Neural cell (in vitro differentiated cells): ENCODE results near the gene SLCO2A1. TPM values are rescaled to one million over a fixed set of nuclear protein-coding genes. Genes with fewer than 3 reads are reported as not detected.
A peak's percentile ranks its signal among the peaks of the same experiment; 100 is the strongest.

Experiments used
- H2AFZ ChIP-seq: fragments of 200-600, 300-800 bp; sonication (generic), shearing (Covaris generic); 2 replicates; pipeline ENCODE4 v1.6.0; 2014; ENCODE audit warnings: low read depth, mild to moderate bottlenecking, antibody characterized with exemption, low read length, moderate library complexity
- H3F3A ChIP-seq: fragments of 200-600 bp; shearing (Covaris generic); 2 replicates; pipeline ENCODE4 v1.6.1; 2016; ENCODE audit warnings: mild to moderate bottlenecking, moderate library complexity, mixed read lengths, antibody characterized with exemption, low read length; ENCODE audit not compliant: insufficient read depth, poor library complexity, severe bottlenecking
- H3K27ac ChIP-seq: fragments of 200-600, 300-800 bp; sonication (generic), shearing (Covaris generic); 2 replicates; pipeline ENCODE4 v1.5.1; 2014; ENCODE audit warnings: mild to moderate bottlenecking, low read length, moderate library complexity
- H3K27me3 ChIP-seq: fragments of 300-800, 200-600 bp; sonication (generic), shearing (Covaris generic); 2 replicates; pipeline ENCODE4 v1.6.0; 2014; ENCODE audit warnings: mild to moderate bottlenecking, low read depth, low read length, moderate library complexity; ENCODE audit not compliant: insufficient read depth
- H3K36me3 ChIP-seq: fragments of 300-800, 200-600 bp; sonication (generic), shearing (Covaris generic); 2 replicates; pipeline ENCODE4 v1.5.1; 2014; ENCODE audit warnings: mild to moderate bottlenecking, antibody characterized with exemption, low read length, moderate library complexity; ENCODE audit not compliant: insufficient read depth
- H3K4me2 ChIP-seq: fragments of 300-800, 200-600 bp; sonication (generic), shearing (Covaris generic); 2 replicates; pipeline ENCODE4 v1.6.0; 2014; ENCODE audit warnings: mild to moderate bottlenecking, low read length
- H3K4me3 ChIP-seq: fragments of 300-800, 200-600 bp; sonication (generic), shearing (Covaris generic); 2 replicates; pipeline ENCODE4 v1.5.1; 2014; ENCODE audit warnings: mild to moderate bottlenecking, low read length, moderate library complexity
- H3K79me2 ChIP-seq: fragments of 200-600 bp; shearing (Covaris generic); replicated peaks from 2 replicates; pipeline ENCODE4 v1.6.0; 2014; ENCODE audit warnings: mild to moderate bottlenecking, low read length, moderate library complexity; ENCODE audit not compliant: insufficient read depth
- H3K9ac ChIP-seq: fragments of 300-800, 200-600 bp; sonication (generic), shearing (Covaris generic); 2 replicates; pipeline ENCODE4 v1.6.1; 2016; ENCODE audit warnings: mild to moderate bottlenecking, low read length, mixed read lengths
- H3K9me2 ChIP-seq: fragments of 200-600 bp; shearing (Covaris generic); 2 replicates; pipeline ENCODE4 v1.6.1; 2016; ENCODE audit warnings: mild to moderate bottlenecking, low read length, mixed read lengths; ENCODE audit not compliant: insufficient read depth
- H3K9me3 ChIP-seq: fragments of 200-600, 300-800 bp; sonication (generic), shearing (Covaris generic); 2 replicates; pipeline ENCODE4 v1.6.1; 2016; ENCODE audit warnings: mild to moderate bottlenecking, mixed run types, low read length, moderate library complexity, mixed read lengths
- H4K20me1 ChIP-seq: fragments of 200-600 bp; shearing (Covaris generic); 2 replicates; pipeline ENCODE4 v1.6.1; 2016; ENCODE audit warnings: mild to moderate bottlenecking, mixed run types; ENCODE audit not compliant: insufficient read depth
- EP300 ChIP-seq: fragments of 450-650 bp; conservative IDR thresholded peaks from 2 replicates; pipeline ENCODE4 v1.6.1; 2014; ENCODE audit warnings: antibody characterized with exemption, mild to moderate bottlenecking, moderate library complexity; ENCODE audit not compliant: poor library complexity, severe bottlenecking
- MXI1 ChIP-seq: fragments of 450-650 bp; conservative IDR thresholded peaks from 2 replicates; pipeline ENCODE4 v1.6.1; 2014; ENCODE audit warnings: antibody characterized with exemption, mild to moderate bottlenecking; ENCODE audit not compliant: poor library complexity, severe bottlenecking
- RAD21 ChIP-seq: fragments of 450-650 bp; conservative IDR thresholded peaks from 2 replicates; pipeline ENCODE4 v1.6.1; 2014; ENCODE audit warnings: antibody characterized with exemption, mild to moderate bottlenecking, moderate library complexity
- SMC3 ChIP-seq: fragments of 450-650 bp; conservative IDR thresholded peaks from 2 replicates; pipeline ENCODE4 v1.6.1; 2014; ENCODE audit warnings: antibody characterized with exemption, mild to moderate bottlenecking, moderate library complexity; ENCODE audit not compliant: poor library complexity
- TAF1 ChIP-seq: IDR thresholded peaks from 2 replicates; pipeline ENCODE4 v1.6.1; 2012; ENCODE audit warnings: low read depth
- polyA plus RNA-seq: library from polyadenylated mRNA; depleted of rRNA; stranded (reverse); fragments of >200 nt; gene quantifications from 2 replicates; pipeline ENCODE4 v1.2.3, GENCODE V29; 2014
- TF ChIP-seq, protein P1 (sequence below): fragments of 450-650 bp; IDR thresholded peaks from 2 replicates; pipeline ENCODE4 v1.5.1; 2014; ENCODE audit warnings: antibody characterized with exemption, mild to moderate bottlenecking, moderate library complexity; ENCODE audit not compliant: poor library complexity, severe bottlenecking
- TF ChIP-seq, protein P2 (sequence below): IDR thresholded peaks from 2 replicates; pipeline ENCODE4 v1.6.1; 2012; ENCODE audit warnings: borderline replicate concordance

SLCO2A1 gene
- polyA plus RNA-seq, 1 donor from 2014 or later = not detected

DNA sequence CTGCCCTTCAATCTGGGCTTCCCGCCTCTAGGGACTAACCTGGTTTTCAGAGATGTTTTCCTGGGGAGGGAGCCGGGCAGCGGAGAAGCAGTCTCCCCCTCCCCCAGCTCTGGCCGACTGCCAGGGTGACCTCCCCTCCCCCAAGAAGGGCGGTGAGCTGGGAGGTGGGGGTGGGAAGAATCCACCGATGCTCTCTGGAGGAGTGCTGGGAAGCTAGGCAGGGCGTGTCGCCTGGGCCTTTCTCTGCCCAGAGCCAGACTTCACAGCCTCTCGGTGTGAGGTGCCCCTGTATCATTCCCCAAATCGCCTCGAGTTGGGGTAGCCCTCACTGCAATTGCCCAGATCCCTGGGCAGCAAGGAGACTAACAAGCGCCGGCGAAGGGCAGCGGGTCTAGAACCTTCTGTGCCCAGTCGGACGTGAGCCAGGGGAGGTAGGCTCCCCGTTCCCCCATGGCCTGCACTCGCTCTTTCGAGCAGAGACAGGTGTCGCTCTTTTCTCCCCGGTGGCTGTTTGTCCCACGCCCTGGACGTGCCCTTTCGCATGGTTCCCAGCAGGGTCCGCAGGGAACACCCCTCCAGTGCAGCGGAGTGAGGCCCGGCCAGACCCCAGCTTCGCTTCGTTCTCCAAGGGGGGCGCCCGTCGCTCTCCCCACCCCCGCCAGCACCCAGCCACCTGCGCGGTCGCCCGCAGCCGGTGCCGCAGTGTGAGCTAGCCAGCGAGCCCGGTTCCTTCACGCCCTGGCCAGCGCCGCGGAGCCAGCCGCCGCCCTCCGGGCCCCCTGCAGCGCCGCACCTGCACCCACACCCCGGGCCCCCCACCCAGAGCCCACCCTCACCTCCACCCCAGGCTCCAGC lies 135.1 kb downstream of the SLCO2A1 start:
- peak overlapping the region; percentile 98 for H3K4me2 ChIP-seq
- peak overlapping the region; percentile 27 for H2AFZ ChIP-seq
- H3K79me2 ChIP-seq = peaks cover 39% of the 10 kb centered on the region
- no peaks in the 10 kb centered on the region for H3K9me2 ChIP-seq
- TF ChIP-seq EP300 (no peak), RAD21 (no peak), MXI1 (no peak), TAF1 (peak; percentile 7), SMC3 (no peak)
- TF ChIP-seq, protein P1, sequence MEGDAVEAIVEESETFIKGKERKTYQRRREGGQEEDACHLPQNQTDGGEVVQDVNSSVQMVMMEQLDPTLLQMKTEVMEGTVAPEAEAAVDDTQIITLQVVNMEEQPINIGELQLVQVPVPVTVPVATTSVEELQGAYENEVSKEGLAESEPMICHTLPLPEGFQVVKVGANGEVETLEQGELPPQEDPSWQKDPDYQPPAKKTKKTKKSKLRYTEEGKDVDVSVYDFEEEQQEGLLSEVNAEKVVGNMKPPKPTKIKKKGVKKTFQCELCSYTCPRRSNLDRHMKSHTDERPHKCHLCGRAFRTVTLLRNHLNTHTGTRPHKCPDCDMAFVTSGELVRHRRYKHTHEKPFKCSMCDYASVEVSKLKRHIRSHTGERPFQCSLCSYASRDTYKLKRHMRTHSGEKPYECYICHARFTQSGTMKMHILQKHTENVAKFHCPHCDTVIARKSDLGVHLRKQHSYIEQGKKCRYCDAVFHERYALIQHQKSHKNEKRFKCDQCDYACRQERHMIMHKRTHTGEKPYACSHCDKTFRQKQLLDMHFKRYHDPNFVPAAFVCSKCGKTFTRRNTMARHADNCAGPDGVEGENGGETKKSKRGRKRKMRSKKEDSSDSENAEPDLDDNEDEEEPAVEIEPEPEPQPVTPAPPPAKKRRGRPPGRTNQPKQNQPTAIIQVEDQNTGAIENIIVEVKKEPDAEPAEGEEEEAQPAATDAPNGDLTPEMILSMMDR = peak; percentile 35
- peak overlapping the region; percentile 96 for H3K4me3 ChIP-seq
- H4K20me1 ChIP-seq = no peaks in the 10 kb centered on the region
- H3K9ac ChIP-seq = peak overlapping the region; percentile 94
- no peaks in the 10 kb centered on the region for H3K36me3 ChIP-seq
- peak overlapping the region; percentile 44 for H3K27ac ChIP-seq
- H3F3A ChIP-seq = no peaks in the 10 kb centered on the region
- no peaks in the 10 kb centered on the region for H3K27me3 ChIP-seq
- no peaks in the 10 kb centered on the region for H3K9me3 ChIP-seq

DNA sequence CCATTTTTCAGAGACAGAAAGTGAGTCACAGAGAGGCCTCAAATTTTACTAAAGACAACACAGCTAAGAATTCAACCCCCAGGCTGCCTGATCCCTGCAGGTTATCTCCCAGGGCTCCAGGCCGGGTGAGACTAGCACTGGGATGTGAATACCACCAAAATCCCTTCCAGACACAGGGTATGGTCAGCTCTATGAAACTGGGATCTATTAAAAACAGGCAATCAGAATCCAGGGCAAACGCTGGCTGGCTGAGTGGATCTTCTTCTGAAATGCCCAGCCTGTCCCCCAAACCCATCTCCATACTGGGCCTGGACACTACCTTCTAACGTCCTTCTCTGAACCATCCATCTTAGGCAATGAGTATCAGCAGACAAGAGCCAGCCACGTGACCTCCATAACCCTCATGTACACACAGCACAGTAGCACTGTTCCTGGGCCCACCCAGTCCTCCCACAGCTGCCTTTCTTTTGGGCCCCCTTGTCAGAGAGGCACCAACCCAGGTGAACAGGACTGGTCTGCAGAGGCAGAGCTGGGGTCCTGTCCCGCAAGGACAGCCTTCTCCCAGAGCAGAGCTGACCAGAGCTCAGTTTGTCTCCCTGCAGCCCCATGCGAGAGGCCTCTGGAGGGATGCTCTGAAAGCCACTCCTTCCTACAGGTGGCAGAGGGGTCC lies 135.9 kb downstream of the SLCO2A1 start:
- Histone ChIP-seq H4K20me1 (no peaks in the 10 kb centered on the region), H3K9me3 (no peaks in the 10 kb centered on the region), H3K79me2 (peaks cover 39% of the 10 kb centered on the region), H3K9me2 (no peaks in the 10 kb centered on the region), H3K27me3 (no peaks in the 10 kb centered on the region), H2AFZ (no peak overlapping the region), H3F3A (no peaks in the 10 kb centered on the region), H3K36me3 (no peaks in the 10 kb centered on the region), H3K4me2 (peak overlapping the region; percentile 98), H3K27ac (no peak overlapping the region), H3K4me3 (peak overlapping the region; percentile 96), H3K9ac (peak overlapping the region; percentile 94)
- no peak for TF ChIP-seq EP300
- TF ChIP-seq, protein P2, sequence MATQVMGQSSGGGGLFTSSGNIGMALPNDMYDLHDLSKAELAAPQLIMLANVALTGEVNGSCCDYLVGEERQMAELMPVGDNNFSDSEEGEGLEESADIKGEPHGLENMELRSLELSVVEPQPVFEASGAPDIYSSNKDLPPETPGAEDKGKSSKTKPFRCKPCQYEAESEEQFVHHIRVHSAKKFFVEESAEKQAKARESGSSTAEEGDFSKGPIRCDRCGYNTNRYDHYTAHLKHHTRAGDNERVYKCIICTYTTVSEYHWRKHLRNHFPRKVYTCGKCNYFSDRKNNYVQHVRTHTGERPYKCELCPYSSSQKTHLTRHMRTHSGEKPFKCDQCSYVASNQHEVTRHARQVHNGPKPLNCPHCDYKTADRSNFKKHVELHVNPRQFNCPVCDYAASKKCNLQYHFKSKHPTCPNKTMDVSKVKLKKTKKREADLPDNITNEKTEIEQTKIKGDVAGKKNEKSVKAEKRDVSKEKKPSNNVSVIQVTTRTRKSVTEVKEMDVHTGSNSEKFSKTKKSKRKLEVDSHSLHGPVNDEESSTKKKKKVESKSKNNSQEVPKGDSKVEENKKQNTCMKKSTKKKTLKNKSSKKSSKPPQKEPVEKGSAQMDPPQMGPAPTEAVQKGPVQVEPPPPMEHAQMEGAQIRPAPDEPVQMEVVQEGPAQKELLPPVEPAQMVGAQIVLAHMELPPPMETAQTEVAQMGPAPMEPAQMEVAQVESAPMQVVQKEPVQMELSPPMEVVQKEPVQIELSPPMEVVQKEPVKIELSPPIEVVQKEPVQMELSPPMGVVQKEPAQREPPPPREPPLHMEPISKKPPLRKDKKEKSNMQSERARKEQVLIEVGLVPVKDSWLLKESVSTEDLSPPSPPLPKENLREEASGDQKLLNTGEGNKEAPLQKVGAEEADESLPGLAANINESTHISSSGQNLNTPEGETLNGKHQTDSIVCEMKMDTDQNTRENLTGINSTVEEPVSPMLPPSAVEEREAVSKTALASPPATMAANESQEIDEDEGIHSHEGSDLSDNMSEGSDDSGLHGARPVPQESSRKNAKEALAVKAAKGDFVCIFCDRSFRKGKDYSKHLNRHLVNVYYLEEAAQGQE = no peak
- no peak for TF ChIP-seq SMC3
- TF ChIP-seq TAF1 = no peak
